Measurements from ENCODE around the gene ST6GALNAC3.

ST6GALNAC3 gene

DNA sequence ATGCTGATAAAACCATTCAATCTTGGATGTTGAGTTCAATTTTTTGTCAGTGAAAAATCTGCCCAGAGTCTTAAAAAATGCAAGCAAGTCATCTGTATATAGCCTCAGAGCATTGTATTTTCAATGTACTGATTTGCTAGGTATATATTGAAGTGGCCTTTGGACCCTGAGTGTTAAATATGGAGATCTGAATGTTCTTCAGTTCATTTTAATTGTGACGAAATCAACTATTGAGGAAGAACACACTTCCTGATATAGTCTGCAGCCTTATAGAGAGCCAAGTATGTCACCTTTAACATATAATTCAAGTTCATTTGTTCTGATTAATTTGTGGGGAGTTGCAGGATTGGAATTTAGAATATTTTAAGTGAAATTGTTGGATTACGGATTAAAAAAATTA lies 128.1 kb downstream of the ST6GALNAC3 start:
- no peak overlapping the region for H3K27ac ChIP-seq
- H3K36me3 ChIP-seq (ENCODE audit: insufficient read depth): no peaks in the 10 kb centered on the region
- H2AFZ ChIP-seq (ENCODE audit: low read depth): no peak overlapping the region
- no peak overlapping the region for H3K4me2 ChIP-seq
- H3K9ac ChIP-seq: no peak overlapping the region
- no peaks in the 10 kb centered on the region for H3K27me3 ChIP-seq (ENCODE audit: insufficient read depth, low read depth)
- H4K20me1 ChIP-seq (ENCODE audit: insufficient read depth): no peaks in the 10 kb centered on the region
- no peaks in the 10 kb centered on the region for H3K79me2 ChIP-seq (ENCODE audit: insufficient read depth, low read depth)
- TF ChIP-seq, protein P1, sequence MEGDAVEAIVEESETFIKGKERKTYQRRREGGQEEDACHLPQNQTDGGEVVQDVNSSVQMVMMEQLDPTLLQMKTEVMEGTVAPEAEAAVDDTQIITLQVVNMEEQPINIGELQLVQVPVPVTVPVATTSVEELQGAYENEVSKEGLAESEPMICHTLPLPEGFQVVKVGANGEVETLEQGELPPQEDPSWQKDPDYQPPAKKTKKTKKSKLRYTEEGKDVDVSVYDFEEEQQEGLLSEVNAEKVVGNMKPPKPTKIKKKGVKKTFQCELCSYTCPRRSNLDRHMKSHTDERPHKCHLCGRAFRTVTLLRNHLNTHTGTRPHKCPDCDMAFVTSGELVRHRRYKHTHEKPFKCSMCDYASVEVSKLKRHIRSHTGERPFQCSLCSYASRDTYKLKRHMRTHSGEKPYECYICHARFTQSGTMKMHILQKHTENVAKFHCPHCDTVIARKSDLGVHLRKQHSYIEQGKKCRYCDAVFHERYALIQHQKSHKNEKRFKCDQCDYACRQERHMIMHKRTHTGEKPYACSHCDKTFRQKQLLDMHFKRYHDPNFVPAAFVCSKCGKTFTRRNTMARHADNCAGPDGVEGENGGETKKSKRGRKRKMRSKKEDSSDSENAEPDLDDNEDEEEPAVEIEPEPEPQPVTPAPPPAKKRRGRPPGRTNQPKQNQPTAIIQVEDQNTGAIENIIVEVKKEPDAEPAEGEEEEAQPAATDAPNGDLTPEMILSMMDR (conservative IDR thresholded peaks at IDR 0.05; ENCODE audit: low read depth, low read length): no peak
- no peak overlapping the region for H3K4me3 ChIP-seq (IDR thresholded peaks at IDR 0.05; ENCODE audit: insufficient read depth, low read depth, low read length)
- H3K4me1 ChIP-seq (ENCODE audit: low read depth, poor library complexity, severe bottlenecking): no peaks in the 10 kb centered on the region

DNA sequence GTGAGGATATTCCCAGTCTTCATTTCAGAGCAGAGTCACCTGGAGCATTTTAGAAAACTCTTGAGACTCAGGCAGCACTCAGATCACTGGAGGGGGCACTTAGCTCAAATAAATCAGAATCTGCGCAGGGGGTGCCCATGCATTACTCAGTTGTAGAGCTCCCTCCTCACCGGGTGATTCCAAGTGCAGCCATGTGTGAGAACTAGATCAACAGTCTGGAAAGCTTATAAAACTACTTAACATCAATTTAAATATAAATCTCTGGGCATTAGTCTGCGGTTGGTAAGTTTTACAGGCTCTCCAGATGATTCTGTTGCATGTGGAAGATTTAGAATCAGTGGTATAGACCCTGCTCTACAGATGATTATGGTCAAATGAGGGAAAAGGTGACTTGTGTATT lies 128.6 kb downstream of the ST6GALNAC3 start:
- H3K4me1 ChIP-seq (ENCODE audit: low read depth, poor library complexity, severe bottlenecking): no peaks in the 10 kb centered on the region
- H4K20me1 ChIP-seq (ENCODE audit: insufficient read depth): no peaks in the 10 kb centered on the region
- no peaks in the 10 kb centered on the region for H3K79me2 ChIP-seq (ENCODE audit: insufficient read depth, low read depth)
- no peak overlapping the region for H3K4me2 ChIP-seq
- no peaks in the 10 kb centered on the region for H3K27me3 ChIP-seq (ENCODE audit: insufficient read depth, low read depth)
- no peak overlapping the region for H3K9ac ChIP-seq
- no peak overlapping the region for H3K4me3 ChIP-seq (IDR thresholded peaks at IDR 0.05; ENCODE audit: insufficient read depth, low read depth, low read length)
- H2AFZ ChIP-seq (ENCODE audit: low read depth): no peak overlapping the region
- TF ChIP-seq, protein P1 (conservative IDR thresholded peaks at IDR 0.05; ENCODE audit: low read depth, low read length): no peak
- no peak overlapping the region for H3K27ac ChIP-seq
- H3K36me3 ChIP-seq (ENCODE audit: insufficient read depth): no peaks in the 10 kb centered on the region

DNA sequence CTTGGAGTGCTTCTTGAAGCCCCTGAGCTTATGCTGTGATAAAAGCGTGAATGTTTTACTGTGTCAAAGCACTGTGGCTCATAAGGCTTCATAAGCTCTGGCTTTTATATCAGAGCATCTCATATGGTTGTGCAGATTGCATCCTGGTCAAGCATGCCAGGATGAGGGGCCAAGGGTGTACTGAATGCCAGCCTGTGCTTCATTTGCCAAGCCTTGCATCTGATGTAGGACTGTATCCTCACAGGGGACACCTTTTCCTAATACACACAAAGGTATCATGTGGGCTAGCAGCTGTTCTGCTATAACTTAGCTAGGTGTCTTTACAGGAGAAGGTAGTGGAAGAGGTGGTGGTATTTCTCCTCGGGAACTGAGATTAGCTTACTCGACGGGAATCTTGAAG lies 134.7 kb downstream of the ST6GALNAC3 start:
- Histone ChIP-seq H3K27me3 (ENCODE audit: insufficient read depth, low read depth) (no peaks in the 10 kb centered on the region), H3K9ac (no peak overlapping the region), H3K27ac (no peak overlapping the region), H3K4me3 (IDR thresholded peaks at IDR 0.05; ENCODE audit: insufficient read depth, low read depth, low read length) (no peak overlapping the region), H3K79me2 (ENCODE audit: insufficient read depth, low read depth) (no peaks in the 10 kb centered on the region), H3K36me3 (ENCODE audit: insufficient read depth) (no peaks in the 10 kb centered on the region), H4K20me1 (ENCODE audit: insufficient read depth) (no peaks in the 10 kb centered on the region), H3K4me2 (no peak overlapping the region), H3K4me1 (ENCODE audit: low read depth, poor library complexity, severe bottlenecking) (no peaks in the 10 kb centered on the region), H2AFZ (ENCODE audit: low read depth) (no peak overlapping the region)
- TF ChIP-seq, protein P1 (conservative IDR thresholded peaks at IDR 0.05; ENCODE audit: low read depth, low read length): no peak

DNA sequence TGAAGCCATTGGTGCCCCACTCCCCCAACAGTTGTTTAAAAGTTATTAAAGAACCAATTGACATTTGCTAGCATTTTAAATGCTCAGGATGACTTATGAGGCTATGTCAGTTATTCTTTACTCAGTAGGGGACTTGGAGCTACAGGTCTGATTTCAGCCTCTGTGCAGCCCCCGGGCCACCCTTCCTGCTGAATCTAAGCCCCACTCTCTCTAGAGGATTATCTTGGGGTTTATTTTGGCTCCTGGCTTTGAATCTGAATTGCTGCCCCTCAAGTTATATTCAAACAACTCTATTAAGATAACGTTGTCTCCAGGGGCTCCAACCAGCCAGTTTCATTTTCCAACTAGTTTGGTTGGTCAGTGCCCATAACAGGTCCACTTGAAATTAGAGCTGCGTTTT lies 135.1 kb downstream of the ST6GALNAC3 start:
- H3K4me2 ChIP-seq: no peak overlapping the region
- TF ChIP-seq, protein P1 (conservative IDR thresholded peaks at IDR 0.05; ENCODE audit: low read depth, low read length): no peak

More for the DNA sequence above, 135.1 kb downstream of the ST6GALNAC3 start:
- H3K27ac ChIP-seq: no peak overlapping the region
- no peaks in the 10 kb centered on the region for H4K20me1 ChIP-seq (ENCODE audit: insufficient read depth)
- H3K27me3 ChIP-seq (ENCODE audit: insufficient read depth, low read depth): no peaks in the 10 kb centered on the region
- no peaks in the 10 kb centered on the region for H3K36me3 ChIP-seq (ENCODE audit: insufficient read depth)
- no peak overlapping the region for H3K9ac ChIP-seq
- no peak overlapping the region for H3K4me3 ChIP-seq (IDR thresholded peaks at IDR 0.05; ENCODE audit: insufficient read depth, low read depth, low read length)
- H3K79me2 ChIP-seq (ENCODE audit: insufficient read depth, low read depth): no peaks in the 10 kb centered on the region
- H3K4me1 ChIP-seq (ENCODE audit: low read depth, poor library complexity, severe bottlenecking): no peaks in the 10 kb centered on the region
- no peak overlapping the region for H2AFZ ChIP-seq (ENCODE audit: low read depth)

All from KMS-11 (cell line).